22Rv1 (cell line): ENCODE data around the gene PCDH9.

Experiments
- H3K27ac ChIP-seq: fragments of 450-650 bp; 2 replicates; pipeline ENCODE4 v1.5.1; 2017
- ZFX ChIP-seq: fragments of 450-650 bp; IDR thresholded peaks from 2 replicates; pipeline ENCODE4 v1.6.1; 2017; ENCODE audit warnings: antibody characterized with exemption, borderline replicate concordance
- TF ChIP-seq, protein P1 (sequence below): fragments of 450-650 bp; IDR thresholded peaks from 2 replicates; pipeline ENCODE4 v1.5.1; 2017; ENCODE audit warnings: mild to moderate bottlenecking

The PCDH9 gene

DNA sequence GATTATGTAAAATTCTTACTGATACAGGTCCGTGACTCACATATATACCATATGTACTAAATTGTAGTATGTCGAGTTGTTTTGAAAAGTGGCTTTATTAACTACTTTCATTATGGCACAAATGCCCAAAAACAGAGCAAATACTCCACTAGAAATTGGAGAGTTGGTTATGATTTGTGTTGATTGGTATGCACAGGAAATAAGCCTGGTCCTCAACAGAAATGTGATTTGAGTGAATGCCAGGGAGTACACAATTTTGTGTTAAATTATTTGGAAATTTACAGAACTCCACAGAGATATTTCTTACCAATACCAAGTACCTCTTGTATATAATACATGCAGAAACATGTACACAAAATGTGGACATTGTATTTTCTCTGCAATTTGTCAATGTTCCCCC lies 676.7 kb downstream of the PCDH9 start:
- TF ChIP-seq, protein P1, sequence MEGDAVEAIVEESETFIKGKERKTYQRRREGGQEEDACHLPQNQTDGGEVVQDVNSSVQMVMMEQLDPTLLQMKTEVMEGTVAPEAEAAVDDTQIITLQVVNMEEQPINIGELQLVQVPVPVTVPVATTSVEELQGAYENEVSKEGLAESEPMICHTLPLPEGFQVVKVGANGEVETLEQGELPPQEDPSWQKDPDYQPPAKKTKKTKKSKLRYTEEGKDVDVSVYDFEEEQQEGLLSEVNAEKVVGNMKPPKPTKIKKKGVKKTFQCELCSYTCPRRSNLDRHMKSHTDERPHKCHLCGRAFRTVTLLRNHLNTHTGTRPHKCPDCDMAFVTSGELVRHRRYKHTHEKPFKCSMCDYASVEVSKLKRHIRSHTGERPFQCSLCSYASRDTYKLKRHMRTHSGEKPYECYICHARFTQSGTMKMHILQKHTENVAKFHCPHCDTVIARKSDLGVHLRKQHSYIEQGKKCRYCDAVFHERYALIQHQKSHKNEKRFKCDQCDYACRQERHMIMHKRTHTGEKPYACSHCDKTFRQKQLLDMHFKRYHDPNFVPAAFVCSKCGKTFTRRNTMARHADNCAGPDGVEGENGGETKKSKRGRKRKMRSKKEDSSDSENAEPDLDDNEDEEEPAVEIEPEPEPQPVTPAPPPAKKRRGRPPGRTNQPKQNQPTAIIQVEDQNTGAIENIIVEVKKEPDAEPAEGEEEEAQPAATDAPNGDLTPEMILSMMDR: no peak
- no peak for TF ChIP-seq ZFX
- H3K27ac ChIP-seq: no peak overlapping the region

DNA sequence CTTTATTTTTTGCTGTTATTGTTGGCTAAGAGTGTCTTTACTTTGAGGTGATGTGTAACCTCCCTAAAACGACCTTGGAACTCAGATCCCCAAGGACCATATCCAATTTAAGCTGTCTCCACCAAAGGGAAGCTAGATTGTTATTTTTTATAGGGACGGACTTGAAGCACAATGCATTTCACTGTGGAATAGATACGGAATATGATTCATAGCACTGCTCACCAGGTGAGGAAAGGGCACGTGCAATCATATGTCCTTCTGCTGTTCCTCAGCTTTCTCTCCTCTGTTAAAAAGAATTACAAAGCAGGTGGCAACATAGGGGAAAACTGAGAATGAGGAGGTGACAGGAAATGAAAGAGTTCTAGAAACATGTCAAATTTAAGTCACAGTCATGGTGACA lies 679.0 kb downstream of the PCDH9 start:
- TF ChIP-seq, protein P1: no peak
- no peak for TF ChIP-seq ZFX
- no peak overlapping the region for H3K27ac ChIP-seq

DNA sequence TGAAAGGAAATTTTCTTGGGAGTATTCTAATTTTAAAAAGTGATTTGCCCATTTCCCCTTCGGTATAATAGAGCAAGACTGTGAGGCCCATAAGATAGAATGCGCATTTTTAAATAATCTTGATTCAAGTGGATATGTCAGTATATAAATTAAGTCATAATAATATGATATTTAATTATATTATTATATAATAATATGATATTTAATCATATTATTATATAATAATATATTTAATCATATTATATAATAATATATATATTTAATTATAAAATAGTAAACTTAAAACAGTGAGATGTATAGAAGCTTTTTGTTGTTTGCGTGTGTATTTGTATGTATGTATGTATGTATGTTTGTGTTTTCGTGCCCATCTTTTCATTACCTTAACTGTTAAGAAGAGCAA lies 682.5 kb downstream of the PCDH9 start:
- TF ChIP-seq, protein P1: no peak
- TF ChIP-seq ZFX: no peak
- no peak overlapping the region for H3K27ac ChIP-seq

DNA sequence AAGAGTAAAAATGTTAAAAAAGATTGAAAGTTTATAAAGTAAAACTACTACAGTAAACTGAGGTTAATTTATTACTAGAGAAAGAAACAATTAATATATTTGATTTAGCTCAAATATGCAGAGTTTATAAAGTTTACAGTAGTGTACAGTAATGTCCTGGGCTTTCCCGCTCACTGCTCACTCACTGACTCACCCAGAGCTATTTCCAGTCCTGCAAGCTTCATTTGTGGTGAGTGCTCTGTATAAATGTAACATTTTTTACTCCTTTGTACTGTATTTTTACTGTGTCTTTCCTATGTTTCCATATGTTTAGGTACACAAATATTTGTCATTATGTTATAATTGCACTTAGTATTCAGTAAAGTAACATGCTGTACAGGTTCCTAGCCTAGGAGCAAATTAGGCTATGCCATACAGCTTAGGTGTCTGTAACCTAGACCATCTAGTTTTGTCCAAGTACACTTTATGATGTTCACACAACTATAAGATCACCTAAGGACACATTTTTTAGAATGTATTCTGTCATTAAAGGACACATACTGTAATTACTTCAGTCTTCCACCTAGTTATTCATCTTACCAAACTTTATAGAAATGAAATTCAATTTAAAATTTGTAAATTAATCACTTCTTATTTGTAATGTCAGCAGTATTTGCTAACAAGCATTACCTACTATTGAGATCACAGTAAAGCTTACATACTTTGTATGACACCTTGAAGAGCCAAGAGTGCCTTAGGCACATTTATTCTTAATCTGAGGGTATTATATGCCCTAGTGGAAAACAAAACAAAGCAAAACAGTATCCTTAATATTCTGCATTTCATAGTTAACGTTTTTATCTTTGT lies 683.4 kb downstream of the PCDH9 start:
- TF ChIP-seq, protein P1: no peak
- no peak for TF ChIP-seq ZFX
- no peak overlapping the region; the same call in 1 of the 2 replicates for H3K27ac ChIP-seq

DNA sequence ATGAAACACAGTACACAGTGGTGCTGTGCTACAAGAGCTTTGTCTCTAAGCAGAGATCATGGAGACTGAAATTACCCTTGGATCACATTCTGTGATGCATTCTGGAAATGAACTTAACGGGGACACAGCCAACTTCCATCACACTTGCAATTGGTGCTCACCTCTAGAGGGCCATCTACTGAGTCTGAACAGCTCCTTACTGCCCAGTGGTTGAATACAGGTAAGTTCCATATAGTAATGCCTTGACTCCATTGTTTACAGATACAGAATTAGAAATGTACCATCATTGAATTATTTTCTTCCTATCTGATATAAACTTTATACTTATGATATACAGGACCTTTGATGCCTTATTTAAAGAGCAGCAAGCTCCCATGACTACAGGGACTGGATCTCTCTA lies 686.4 kb downstream of the PCDH9 start:
- TF ChIP-seq, protein P1: peak; percentile 67
- TF ChIP-seq ZFX: no peak
- H3K27ac ChIP-seq: peak overlapping the region; percentile 64

DNA sequence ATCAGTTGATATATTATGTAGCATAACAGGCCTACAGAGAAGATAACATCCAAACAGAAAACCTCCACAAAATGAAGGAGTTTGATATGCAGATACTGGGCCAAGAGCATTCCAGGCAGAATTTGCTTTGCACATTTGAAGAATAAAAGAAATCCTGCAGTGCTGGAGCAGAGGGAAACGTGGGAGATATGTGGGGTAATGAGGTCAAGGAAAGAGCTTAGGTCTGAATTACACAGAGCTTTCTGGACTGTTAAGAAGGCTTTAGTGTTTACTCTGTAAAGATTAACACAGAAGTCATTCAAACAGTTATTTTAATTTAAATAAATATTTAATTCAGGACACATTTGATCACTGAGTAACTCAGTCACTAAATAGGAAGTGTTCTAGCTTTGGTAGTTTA lies 692.7 kb downstream of the PCDH9 start:
- TF ChIP-seq, protein P1: no peak
- no peak for TF ChIP-seq ZFX
- no peak overlapping the region for H3K27ac ChIP-seq

DNA sequence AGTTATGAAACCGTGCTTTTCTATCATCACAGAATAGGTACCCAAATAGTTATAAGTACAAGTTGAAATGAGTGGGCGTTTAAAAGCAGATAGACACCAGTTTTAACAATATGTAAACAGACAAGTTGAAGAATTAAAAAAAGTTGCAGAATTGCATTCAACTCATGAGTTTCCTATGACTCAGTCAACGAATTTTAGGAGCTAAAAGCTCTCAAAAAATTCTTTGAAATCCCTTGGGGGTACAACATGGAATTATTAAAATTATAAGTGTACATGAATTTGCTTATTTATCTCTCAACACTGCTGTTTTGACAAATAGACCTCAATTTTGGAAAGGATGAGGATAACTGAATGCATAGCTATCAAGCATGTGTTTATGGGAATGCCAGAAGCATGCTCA lies 693.4 kb downstream of the PCDH9 start:
- TF ChIP-seq, protein P1: no peak
- no peak for TF ChIP-seq ZFX
- H3K27ac ChIP-seq: no peak overlapping the region
